OCI-LY3 (cell line): ENCODE measurements around the gene ZNF385C.

Experiments
- CTCF ChIP-seq: fragments of 200-600, 300-600 bp; sonication (generic); IDR thresholded peaks from 2 replicates; pipeline ENCODE4 v1.5.1; 2014; ENCODE audit warnings: antibody characterized with exemption, low read length, low read depth
- EZH2phosphoT487 ChIP-seq: fragments of 200-600 bp; shearing (Covaris generic); IDR thresholded peaks from 2 replicates; pipeline ENCODE4 v1.6.1; 2018; ENCODE audit warnings: antibody characterized with exemption, mixed run types, low read depth

- TF ChIP-seq CTCF = no peak
- no peak for TF ChIP-seq EZH2phosphoT487
These were observed 74.5 kb downstream of the ZNF385C start for GRCh38 chr17:42023524-42024349.
